HEK293 (cell line): Measurements from ENCODE around the gene MARVELD1.
A peak's percentile ranks its signal among the peaks of the same experiment; 100 is the strongest.

Source experiments
- CTCF ChIA-PET: fragments of 350-600 bp; formaldehyde crosslinking; extraction: SDS; loops from one replicate; lab custom pipeline; 2021; ENCODE audit warnings: antibody characterized with exemption; lab: Yijun Ruan, JAX
- POLR2A ChIA-PET: fragments of 300-600 bp; formaldehyde crosslinking; extraction: SDS; loops from one replicate; lab custom pipeline; 2020; ENCODE audit warnings: antibody characterized with exemption, inconsistent platforms; lab: Yijun Ruan, JAX
- H3K27ac ChIP-seq: fragments of 200-500 bp; sonication (Bioruptor generic); 2 replicates; pipeline ENCODE4 v1.5.1; 2014; ENCODE audit warnings: low read depth, low read length, control low read depth, inconsistent platforms; ENCODE audit errors: extremely low read depth
- H3K36me3 ChIP-seq, 2 experiments: fragments of 200-500 bp in 1 of 2; sonication (Bioruptor generic) in 1 of 2; 1 replicate in 1 of 2; 2 replicates in 1 of 2; pipeline ENCODE4 v1.5.1; 2014 to 2017; ENCODE audit warnings: inconsistent platforms in 2 of 2, low read length in 2 of 2; ENCODE audit not compliant: control insufficient read depth in 2 of 2, insufficient read depth in 1 of 2
- H3K4me1 ChIP-seq: fragments of 200-500 bp; sonication (Bioruptor generic); 2 replicates; pipeline ENCODE4 v1.5.1; 2014; ENCODE audit warnings: mild to moderate bottlenecking, low read length, inconsistent platforms; ENCODE audit not compliant: control insufficient read depth, insufficient read depth
- H3K4me3 ChIP-seq: 2 replicates; pipeline ENCODE4 v1.5.1; 2011; ENCODE audit warnings: low read depth, mild to moderate bottlenecking, control low read depth, low read length, moderate library complexity
- H3K9me3 ChIP-seq: fragments of 200-500 bp; sonication (Bioruptor generic); 2 replicates; pipeline ENCODE4 v1.5.1; 2014; ENCODE audit warnings: low read depth, low read length, inconsistent platforms; ENCODE audit not compliant: control insufficient read depth, insufficient read depth
- GLIS2 ChIP-seq: fragments of 450-650 bp; formaldehyde crosslinking; IDR thresholded peaks from 2 replicates; pipeline ENCODE4 v1.5.1; 2016; ENCODE audit warnings: missing biosample characterization, missing genetic modification characterization
- WT1 ChIP-seq: fragments of 450-650 bp; formaldehyde crosslinking; IDR thresholded peaks from 2 replicates; pipeline ENCODE4 v1.5.1; 2016; ENCODE audit warnings: missing biosample characterization, missing genetic modification characterization
- ZBTB17 ChIP-seq: fragments of 450-650 bp; formaldehyde crosslinking; IDR thresholded peaks from 2 replicates; pipeline ENCODE4 v1.5.1; 2016; ENCODE audit warnings: missing biosample characterization, missing genetic modification characterization
- ZBTB21 ChIP-seq: fragments of 450-650 bp; formaldehyde crosslinking; IDR thresholded peaks from 2 replicates; pipeline ENCODE4 v1.5.1; 2017; ENCODE audit warnings: missing biosample characterization, missing genetic modification characterization
- ZEB2 ChIP-seq: fragments of 450-650 bp; formaldehyde crosslinking; IDR thresholded peaks from 2 replicates; pipeline ENCODE4 v1.5.1; 2016; ENCODE audit warnings: missing biosample characterization, missing genetic modification characterization
- ZNF132 ChIP-seq: fragments of 450-650 bp; formaldehyde crosslinking; IDR thresholded peaks from 2 replicates; pipeline ENCODE4 v1.5.1; 2017; ENCODE audit warnings: missing biosample characterization, missing genetic modification characterization, borderline replicate concordance
- ZNF16 ChIP-seq: fragments of 450-650 bp; formaldehyde crosslinking; IDR thresholded peaks from 2 replicates; pipeline ENCODE4 v1.5.1; 2016; ENCODE audit warnings: low read depth, missing biosample characterization, missing genetic modification characterization
- ZNF169 ChIP-seq: fragments of 450-650 bp; formaldehyde crosslinking; IDR thresholded peaks from 2 replicates; pipeline ENCODE4 v1.5.1; 2016; ENCODE audit warnings: missing biosample characterization, missing genetic modification characterization
- ZNF221 ChIP-seq: fragments of 450-650 bp; formaldehyde crosslinking; IDR thresholded peaks from 2 replicates; pipeline ENCODE4 v1.5.1; 2017; ENCODE audit warnings: missing biosample characterization, missing genetic modification characterization, borderline replicate concordance
- ZNF239 ChIP-seq: fragments of 450-650 bp; formaldehyde crosslinking; IDR thresholded peaks from 2 replicates; pipeline ENCODE4 v1.5.1; 2016; ENCODE audit warnings: missing biosample characterization, missing genetic modification characterization
- ZNF24 ChIP-seq: fragments of 450-650 bp; formaldehyde crosslinking; IDR thresholded peaks from 2 replicates; pipeline ENCODE4 v1.5.1; 2016; ENCODE audit warnings: missing biosample characterization, missing genetic modification characterization
- ZNF335 ChIP-seq: fragments of 450-650 bp; formaldehyde crosslinking; conservative IDR thresholded peaks from 2 replicates; pipeline ENCODE4 v1.5.1; 2016; ENCODE audit warnings: missing biosample characterization, missing genetic modification characterization
- ZNF350 ChIP-seq: fragments of 450-650 bp; formaldehyde crosslinking; IDR thresholded peaks from 2 replicates; pipeline ENCODE4 v1.5.0; 2017; ENCODE audit warnings: missing biosample characterization, mild to moderate bottlenecking, missing genetic modification characterization
- ZNF366 ChIP-seq: fragments of 450-650 bp; formaldehyde crosslinking; conservative IDR thresholded peaks from 2 replicates; pipeline ENCODE4 v1.5.1; 2016; ENCODE audit warnings: missing biosample characterization, missing genetic modification characterization
- ZNF404 ChIP-seq: fragments of 450-650 bp; formaldehyde crosslinking; IDR thresholded peaks from 2 replicates; pipeline ENCODE4 v1.5.1; 2017; ENCODE audit warnings: missing biosample characterization, missing genetic modification characterization
- ZNF416 ChIP-seq: fragments of 450-650 bp; formaldehyde crosslinking; IDR thresholded peaks from 2 replicates; pipeline ENCODE4 v1.5.1; 2016; ENCODE audit warnings: missing biosample characterization, missing genetic modification characterization
- ZNF544 ChIP-seq: fragments of 450-650 bp; formaldehyde crosslinking; IDR thresholded peaks from 2 replicates; pipeline ENCODE4 v1.5.0; 2017; ENCODE audit warnings: missing biosample characterization, missing genetic modification characterization
- ZNF629 ChIP-seq: fragments of 450-650 bp; formaldehyde crosslinking; IDR thresholded peaks from 2 replicates; pipeline ENCODE4 v1.5.1; 2017; ENCODE audit warnings: missing biosample characterization, missing genetic modification characterization
- ZNF664 ChIP-seq: fragments of 450-650 bp; formaldehyde crosslinking; IDR thresholded peaks from 2 replicates; pipeline ENCODE4 v1.5.1; 2016; ENCODE audit warnings: missing biosample characterization, missing genetic modification characterization
- TF ChIP-seq, protein P1 (sequence below): IDR thresholded peaks from 2 replicates; pipeline ENCODE4 v1.6.1; 2011; ENCODE audit warnings: mild to moderate bottlenecking, low read depth, low read length, borderline replicate concordance
- TF ChIP-seq, protein P2 (sequence below): fragments of 450-650 bp; formaldehyde crosslinking; IDR thresholded peaks from 2 replicates; pipeline ENCODE4 v1.5.1; 2016; ENCODE audit warnings: missing biosample characterization, missing genetic modification characterization
- TF ChIP-seq, protein P3 (sequence below): fragments of 450-650 bp; formaldehyde crosslinking; IDR thresholded peaks from 2 replicates; pipeline ENCODE4 v1.5.1; 2017; ENCODE audit warnings: missing biosample characterization, missing genetic modification characterization
- TF ChIP-seq, protein P4 (sequence below): fragments of 450-650 bp; formaldehyde crosslinking; IDR thresholded peaks from 2 replicates; pipeline ENCODE4 v1.5.1; 2016; ENCODE audit warnings: missing biosample characterization, missing genetic modification characterization
- TF ChIP-seq, protein P5 (sequence below): fragments of 450-650 bp; formaldehyde crosslinking; IDR thresholded peaks from 2 replicates; pipeline ENCODE4; 2016; ENCODE audit warnings: missing biosample characterization, missing genetic modification characterization

MARVELD1 gene

DNA sequence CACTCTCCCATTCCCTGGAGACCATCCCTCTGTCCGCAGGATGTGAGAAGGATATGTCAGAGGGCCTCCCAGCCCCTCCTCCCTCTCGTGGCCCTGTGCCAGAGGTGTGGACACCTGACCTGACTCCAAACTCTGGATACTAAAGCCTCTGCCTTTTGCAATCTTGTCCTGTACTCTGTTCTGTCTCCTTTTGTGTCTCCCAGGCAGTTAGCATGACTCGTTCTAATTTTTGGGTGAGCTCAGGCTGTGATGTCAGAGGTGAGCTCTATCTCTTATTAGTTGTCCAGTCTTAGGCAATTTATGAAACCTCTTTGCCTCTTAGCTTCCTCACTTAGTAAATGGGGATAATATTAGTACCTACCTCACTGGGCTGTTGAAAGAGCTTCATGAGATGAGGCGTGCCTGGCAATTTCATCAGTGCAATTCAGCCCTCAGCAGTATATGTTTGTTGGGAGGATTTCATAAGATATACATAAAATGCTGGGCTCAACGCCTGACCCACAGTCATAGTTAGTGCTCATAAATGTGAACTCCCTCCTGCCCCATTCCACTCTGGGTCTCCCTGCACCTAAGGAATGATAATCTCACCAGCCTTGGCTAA is 10.9 kb downstream of the MARVELD1 start:
- no peak overlapping the region for H3K4me3 ChIP-seq
- H3K36me3 ChIP-seq, result no peaks in the 10 kb centered on the region; a peak in 1 of 3 replicates
- H3K4me1 ChIP-seq, result peaks cover 2% of the 10 kb centered on the region; the same call in 1 of the 2 replicates
- ChIA-PET CTCF (interaction anchor here (0.6 to 15.2 kb wide), 4 partner anchors 12 to 47 kb away, joined by 3 to 487 read pairs (median 11); partner anchors contain the start of genes MARVELD1 and ZFYVE27), POLR2A (interaction anchor here (2.2 to 2.3 kb wide), 2 partner anchors 10 to 12 kb away, joined by 6 to 16 read pairs; partner anchors contain the start of genes MARVELD1 and ZFYVE27)
- no peaks in the 10 kb centered on the region for H3K9me3 ChIP-seq
- no peak overlapping the region for H3K27ac ChIP-seq
- TF ChIP-seq ZEB2 (tag by site-specific recombination), result 0 out of 2 replicates have a peak, but pooled peaks have one; percentile 17
- no peak for TF ChIP-seq ZNF16
- 0 out of 2 replicates have a peak, but pooled peaks have one; percentile 10 for TF ChIP-seq ZBTB17
- TF ChIP-seq ZBTB21, result peak; percentile 77
- TF ChIP-seq, protein P1, sequence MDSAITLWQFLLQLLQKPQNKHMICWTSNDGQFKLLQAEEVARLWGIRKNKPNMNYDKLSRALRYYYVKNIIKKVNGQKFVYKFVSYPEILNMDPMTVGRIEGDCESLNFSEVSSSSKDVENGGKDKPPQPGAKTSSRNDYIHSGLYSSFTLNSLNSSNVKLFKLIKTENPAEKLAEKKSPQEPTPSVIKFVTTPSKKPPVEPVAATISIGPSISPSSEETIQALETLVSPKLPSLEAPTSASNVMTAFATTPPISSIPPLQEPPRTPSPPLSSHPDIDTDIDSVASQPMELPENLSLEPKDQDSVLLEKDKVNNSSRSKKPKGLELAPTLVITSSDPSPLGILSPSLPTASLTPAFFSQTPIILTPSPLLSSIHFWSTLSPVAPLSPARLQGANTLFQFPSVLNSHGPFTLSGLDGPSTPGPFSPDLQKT, result no peak
- TF ChIP-seq, protein P2, sequence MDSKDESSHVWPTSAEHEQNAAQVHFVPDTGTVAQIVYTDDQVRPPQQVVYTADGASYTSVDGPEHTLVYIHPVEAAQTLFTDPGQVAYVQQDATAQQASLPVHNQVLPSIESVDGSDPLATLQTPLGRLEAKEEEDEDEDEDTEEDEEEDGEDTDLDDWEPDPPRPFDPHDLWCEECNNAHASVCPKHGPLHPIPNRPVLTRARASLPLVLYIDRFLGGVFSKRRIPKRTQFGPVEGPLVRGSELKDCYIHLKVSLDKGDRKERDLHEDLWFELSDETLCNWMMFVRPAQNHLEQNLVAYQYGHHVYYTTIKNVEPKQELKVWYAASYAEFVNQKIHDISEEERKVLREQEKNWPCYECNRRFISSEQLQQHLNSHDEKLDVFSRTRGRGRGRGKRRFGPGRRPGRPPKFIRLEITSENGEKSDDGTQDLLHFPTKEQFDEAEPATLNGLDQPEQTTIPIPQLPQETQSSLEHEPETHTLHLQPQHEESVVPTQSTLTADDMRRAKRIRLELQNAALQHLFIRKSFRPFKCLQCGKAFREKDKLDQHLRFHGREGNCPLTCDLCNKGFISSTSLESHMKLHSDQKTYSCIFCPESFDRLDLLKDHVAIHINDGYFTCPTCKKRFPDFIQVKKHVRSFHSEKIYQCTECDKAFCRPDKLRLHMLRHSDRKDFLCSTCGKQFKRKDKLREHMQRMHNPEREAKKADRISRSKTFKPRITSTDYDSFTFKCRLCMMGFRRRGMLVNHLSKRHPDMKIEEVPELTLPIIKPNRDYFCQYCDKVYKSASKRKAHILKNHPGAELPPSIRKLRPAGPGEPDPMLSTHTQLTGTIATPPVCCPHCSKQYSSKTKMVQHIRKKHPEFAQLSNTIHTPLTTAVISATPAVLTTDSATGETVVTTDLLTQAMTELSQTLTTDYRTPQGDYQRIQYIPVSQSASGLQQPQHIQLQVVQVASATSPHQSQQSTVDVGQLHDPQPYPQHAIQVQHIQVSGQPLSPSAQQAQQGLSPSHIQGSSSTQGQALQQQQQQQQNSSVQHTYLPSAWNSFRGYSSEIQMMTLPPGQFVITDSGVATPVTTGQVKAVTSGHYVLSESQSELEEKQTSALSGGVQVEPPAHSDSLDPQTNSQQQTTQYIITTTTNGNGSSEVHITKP, result peak; percentile 75
- TF ChIP-seq ZNF335 (tag by site-specific recombination), result peak; percentile 44
- TF ChIP-seq ZNF629, result peak; percentile 85
- TF ChIP-seq WT1 (tag by site-specific recombination), result 0 out of 2 replicates have a peak, but pooled peaks have one; percentile 26

DNA sequence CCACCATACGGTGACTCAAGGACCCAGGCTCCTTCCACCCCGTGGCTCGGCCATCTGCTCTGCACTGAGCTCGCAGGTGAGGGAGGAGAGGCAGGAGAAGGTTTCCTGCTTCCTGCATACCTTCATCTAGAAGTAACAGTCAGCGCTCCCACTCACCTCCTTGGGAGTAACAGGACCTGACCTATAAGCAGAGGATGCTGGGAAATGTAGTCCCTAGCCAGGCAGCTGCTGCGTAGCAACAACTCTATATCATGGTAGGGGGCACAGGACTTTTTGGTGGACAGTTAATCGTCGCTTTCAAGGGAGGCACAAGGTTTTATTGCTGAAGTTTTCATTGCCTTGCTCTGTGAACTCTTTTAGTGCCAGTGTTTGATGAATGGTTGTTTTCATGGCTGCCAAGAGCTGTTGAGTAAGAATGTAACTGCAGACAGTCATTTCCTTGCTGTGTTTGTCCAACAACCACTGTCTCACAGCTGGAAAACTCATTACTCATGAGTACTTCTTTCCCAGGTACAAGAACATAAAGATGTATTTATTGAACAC is 13.2 kb downstream of the MARVELD1 start:
- CTCF ChIA-PET, result interaction anchor here (0.6 to 15.2 kb wide), 4 partner anchors 10 to 49 kb away, joined by 3 to 487 read pairs (median 12); partner anchors contain the start of genes MARVELD1 and ZFYVE27
- no peak overlapping the region for H3K4me3 ChIP-seq
- no peak overlapping the region for H3K27ac ChIP-seq
- H3K9me3 ChIP-seq, result no peaks in the 10 kb centered on the region
- POLR2A ChIA-PET, result interaction anchor here (1.3 to 2.2 kb wide), 4 partner anchors 10 to 39 kb away, joined by 3 to 12 read pairs (median 8); partner anchors contain the start of genes AVPI1, MARVELD1 and ZFYVE27
- no peaks in the 10 kb centered on the region for H3K4me1 ChIP-seq
- no peaks in the 10 kb centered on the region for H3K36me3 ChIP-seq
- TF ChIP-seq ZNF404 (tag by site-specific recombination) (no peak), ZNF416 (tag by site-specific recombination) (no peak), GLIS2 (peak; percentile 46; the same call in 1 of the 2 replicates), ZNF132 (tag by site-specific recombination) (no peak), ZNF169 (tag by site-specific recombination) (no peak), ZNF239 (tag by site-specific recombination) (no peak), ZNF664 (tag by site-specific recombination) (no peak), ZNF24 (tag by site-specific recombination) (no peak), ZNF350 (tag by site-specific recombination) (no peak), ZNF544 (no peak), ZNF366 (tag by site-specific recombination) (no peak), ZNF221 (no peak)
- TF ChIP-seq, protein P3, sequence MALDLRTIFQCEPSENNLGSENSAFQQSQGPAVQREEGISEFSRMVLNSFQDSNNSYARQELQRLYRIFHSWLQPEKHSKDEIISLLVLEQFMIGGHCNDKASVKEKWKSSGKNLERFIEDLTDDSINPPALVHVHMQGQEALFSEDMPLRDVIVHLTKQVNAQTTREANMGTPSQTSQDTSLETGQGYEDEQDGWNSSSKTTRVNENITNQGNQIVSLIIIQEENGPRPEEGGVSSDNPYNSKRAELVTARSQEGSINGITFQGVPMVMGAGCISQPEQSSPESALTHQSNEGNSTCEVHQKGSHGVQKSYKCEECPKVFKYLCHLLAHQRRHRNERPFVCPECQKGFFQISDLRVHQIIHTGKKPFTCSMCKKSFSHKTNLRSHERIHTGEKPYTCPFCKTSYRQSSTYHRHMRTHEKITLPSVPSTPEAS (tag by site-specific recombination), result no peak
- TF ChIP-seq, protein P4, sequence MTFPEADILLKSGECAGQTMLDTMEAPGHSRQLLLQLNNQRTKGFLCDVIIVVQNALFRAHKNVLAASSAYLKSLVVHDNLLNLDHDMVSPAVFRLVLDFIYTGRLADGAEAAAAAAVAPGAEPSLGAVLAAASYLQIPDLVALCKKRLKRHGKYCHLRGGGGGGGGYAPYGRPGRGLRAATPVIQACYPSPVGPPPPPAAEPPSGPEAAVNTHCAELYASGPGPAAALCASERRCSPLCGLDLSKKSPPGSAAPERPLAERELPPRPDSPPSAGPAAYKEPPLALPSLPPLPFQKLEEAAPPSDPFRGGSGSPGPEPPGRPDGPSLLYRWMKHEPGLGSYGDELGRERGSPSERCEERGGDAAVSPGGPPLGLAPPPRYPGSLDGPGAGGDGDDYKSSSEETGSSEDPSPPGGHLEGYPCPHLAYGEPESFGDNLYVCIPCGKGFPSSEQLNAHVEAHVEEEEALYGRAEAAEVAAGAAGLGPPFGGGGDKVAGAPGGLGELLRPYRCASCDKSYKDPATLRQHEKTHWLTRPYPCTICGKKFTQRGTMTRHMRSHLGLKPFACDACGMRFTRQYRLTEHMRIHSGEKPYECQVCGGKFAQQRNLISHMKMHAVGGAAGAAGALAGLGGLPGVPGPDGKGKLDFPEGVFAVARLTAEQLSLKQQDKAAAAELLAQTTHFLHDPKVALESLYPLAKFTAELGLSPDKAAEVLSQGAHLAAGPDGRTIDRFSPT (tag by site-specific recombination), result no peak
- TF ChIP-seq, protein P5, sequence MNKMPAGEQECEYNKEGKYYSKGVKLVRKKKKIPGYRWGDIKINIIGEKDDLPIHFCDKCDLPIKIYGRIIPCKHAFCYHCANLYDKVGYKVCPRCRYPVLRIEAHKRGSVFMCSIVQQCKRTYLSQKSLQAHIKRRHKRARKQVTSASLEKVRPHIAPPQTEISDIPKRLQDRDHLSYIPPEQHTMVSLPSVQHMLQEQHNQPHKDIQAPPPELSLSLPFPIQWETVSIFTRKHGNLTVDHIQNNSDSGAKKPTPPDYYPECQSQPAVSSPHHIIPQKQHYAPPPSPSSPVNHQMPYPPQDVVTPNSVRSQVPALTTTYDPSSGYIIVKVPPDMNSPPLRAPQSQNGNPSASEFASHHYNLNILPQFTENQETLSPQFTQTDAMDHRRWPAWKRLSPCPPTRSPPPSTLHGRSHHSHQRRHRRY (tag by site-specific recombination), result no peak
